Measurements from ENCODE around the gene NPHP4. TPM values are rescaled to one million over a fixed set of nuclear protein-coding genes. Genes with fewer than 3 reads are reported as not detected.
A peak's percentile ranks its signal among the peaks of the same experiment; 100 is the strongest.

Gene NPHP4
- total RNA-seq, 1 experiment from 2014 or later = 20.0 TPM

GRCh38 chr1:5976231-5976630 lies 16.0 kb downstream of the NPHP4 start (continued):
- TF ChIP-seq REST (IDR thresholded peaks at IDR 0.05; ENCODE audit: low read depth) = no peak

- RAD21 ChIA-PET (ENCODE audit: low non-redundant PET in 1 of 2, low total read pairs in 2 of 2, uncharacterized antibody in 2 of 2, unreplicated experiment in 2 of 2) = interaction anchor here in 1 of 2 experiments (1.1 kb wide), 1 partner anchor 230 kb away, joined by 3 read pairs; no protein-coding TSS in a partner anchor
- ATAC-seq = peak; percentile 84
- H3K79me2 ChIP-seq (ENCODE audit: insufficient read depth, low read length) = no peaks in the 10 kb centered on the region
Measured at GRCh38 chr1:5975133-5975880, 16.9 kb downstream of the NPHP4 start.

More at GRCh38 chr1:5975133-5975880, 16.9 kb downstream of the NPHP4 start:
- H4K20me1 ChIP-seq (ENCODE audit: insufficient read depth) = no peaks in the 10 kb centered on the region
- TF ChIP-seq ZBTB33 (IDR thresholded peaks at IDR 0.05; ENCODE audit: extremely low read depth, insufficient replicate concordance, low read length) (no peak), RAD21 (IDR thresholded peaks at IDR 0.05; ENCODE audit: low read depth) (peak; percentile 73), CTCF (IDR thresholded peaks at IDR 0.05 in 2 of 3, conservative IDR thresholded peaks at IDR 0.05 in 1 of 3; ENCODE audit: borderline replicate concordance in 1 of 3, insufficient read depth in 1 of 3, low read depth in 2 of 3, low read length in 2 of 3) (peak; percentile 47 to 75 (median 72); a peak in 5 of 6 replicates)
- no TSS peak for BruUV-seq (replicated peaks)
- POLR2A ChIA-PET = no interaction called here
- peaks cover 2 to 28% of the 10 kb centered on the region in 2 experiments; a peak in 3 of 4 replicates for H3K4me1 ChIP-seq (ENCODE audit: control insufficient read depth in 1 of 2, insufficient read depth in 2 of 2, low read length in 2 of 2)
- H3K9me3 ChIP-seq (ENCODE audit: control insufficient read depth in 1 of 2, insufficient read depth in 1 of 2, low read depth in 1 of 2, low read length in 2 of 2) = no peaks in the 10 kb centered on the region; a peak in 1 of 4 replicates
- H3K27ac ChIP-seq (ENCODE audit: low read depth, low read length) = no peak overlapping the region
- peaks cover 0 to 17% of the 10 kb centered on the region in 2 experiments; a peak in 2 of 4 replicates for H3K36me3 ChIP-seq (ENCODE audit: control insufficient read depth in 1 of 2, insufficient read depth in 2 of 2, low read length in 2 of 2)
- DNase-seq (ENCODE audit: low read depth, low spot score) = no peak
- CTCF ChIA-PET = interaction anchor here (1.1 kb wide), 1 partner anchor 465 kb away, joined by 3 read pairs; no protein-coding TSS in a partner anchor
- no peak overlapping the region for H3K9ac ChIP-seq (ENCODE audit: low read length)
- no peak overlapping the region for H2AFZ ChIP-seq (ENCODE audit: low read depth, low read length, poor library complexity, severe bottlenecking)
- H3K4me3 ChIP-seq (replicated peaks in 1 of 2; ENCODE audit: low read depth in 1 of 2, low read length in 2 of 2) = no peak overlapping the region
- no peak overlapping the region for H3K4me2 ChIP-seq (ENCODE audit: low read length)
- intact Hi-C loops (cut with micrococcal nuclease) = loop anchor here (1.0 to 10.0 kb wide), 3 partner anchors 231 to 465 kb away; no protein-coding TSS in a partner anchor
- H3K27me3 ChIP-seq (ENCODE audit: insufficient read depth, low read length) = no peaks in the 10 kb centered on the region
- no peaks in the 10 kb centered on the region for H3K9me2 ChIP-seq (ENCODE audit: insufficient read depth)
